ENCODE results near the gene NGB. TPM values are rescaled to one million over a fixed set of nuclear protein-coding genes. Genes with fewer than 3 reads are reported as not detected.

NGB gene
- total and polyA plus RNA-seq, 2 experiments from 2014 or later: not detected

DNA sequence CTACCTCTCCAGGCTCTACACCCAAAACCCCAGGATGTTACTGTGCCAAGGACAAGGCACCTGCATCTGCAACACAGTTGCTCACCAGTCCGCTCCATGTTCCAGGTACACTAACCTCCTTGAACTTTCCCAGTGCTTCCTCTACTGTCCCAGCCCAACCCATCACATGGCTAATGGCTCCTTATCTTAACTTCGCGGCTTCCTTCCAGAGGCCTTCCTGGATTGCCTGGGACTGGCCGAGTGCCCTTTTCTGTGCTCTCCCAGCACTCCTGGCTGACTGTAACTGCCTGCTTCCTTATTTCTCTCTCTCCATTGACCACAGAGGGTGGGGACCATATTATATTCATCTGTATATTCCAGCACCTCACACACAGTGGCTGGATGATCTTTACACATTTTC is 28.8 kb upstream of the NGB start:
- H3K27ac ChIP-seq: no peak overlapping the region
- WGBS (ENCODE audit: low lambda C conversion rate, missing lambda C conversion rate): 83% methylated on average over 4 of the region's 4 CpGs
- no peak for TF ChIP-seq EZH2 (IDR thresholded peaks at IDR 0.05; ENCODE audit: borderline replicate concordance)

DNA sequence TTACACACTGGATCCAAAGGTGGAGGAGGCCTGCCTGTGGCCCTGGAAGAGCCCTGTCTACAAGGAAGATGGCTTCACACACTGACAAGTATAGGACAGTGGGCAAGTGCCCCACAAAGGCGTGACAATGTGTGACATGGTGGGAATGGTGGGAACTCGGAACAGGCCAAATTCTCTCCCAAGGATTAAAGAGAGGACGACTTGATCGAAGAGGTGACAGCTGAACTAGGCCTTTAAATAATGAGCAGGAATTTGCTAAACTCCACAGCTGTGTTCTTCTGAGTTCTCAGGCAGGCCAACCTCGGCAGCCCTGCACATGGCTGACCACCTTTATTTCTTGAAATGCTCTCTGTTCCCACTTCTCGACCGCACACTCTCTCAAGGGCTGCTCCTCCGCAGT is 25.9 kb upstream of the NGB start:
- 93% methylated on average over 8 of the region's 8 CpGs for WGBS (ENCODE audit: low lambda C conversion rate, missing lambda C conversion rate)
- Histone ChIP-seq H3K36me3 (replicated peaks; ENCODE audit: insufficient read depth, low read depth) (no peaks in the 10 kb centered on the region), H2AFZ (no peak overlapping the region), H3K4me3 (no peak overlapping the region), H3K9me2 (replicated peaks; ENCODE audit: insufficient read depth) (no peaks in the 10 kb centered on the region), H3K4me1 (ENCODE audit: insufficient read depth) (no peaks in the 10 kb centered on the region), H3K79me2 (no peaks in the 10 kb centered on the region), H3K27me3 (no peaks in the 10 kb centered on the region), H3K4me2 (no peak overlapping the region), H4K20me1 (ENCODE audit: insufficient read depth, poor library complexity, severe bottlenecking) (no peaks in the 10 kb centered on the region), H3K9me3 (ENCODE audit: low read depth) (no peaks in the 10 kb centered on the region), H3K27ac (no peak overlapping the region)
- DNase-seq (ENCODE audit: low spot score): no peak
- TF ChIP-seq CTCF (IDR thresholded peaks at IDR 0.05; ENCODE audit: poor library complexity) (no peak), EZH2phosphoT487 (IDR thresholded peaks at IDR 0.05; ENCODE audit: low read depth, severe bottlenecking, unreplicated experiment) (no peak), EZH2 (IDR thresholded peaks at IDR 0.05; ENCODE audit: borderline replicate concordance) (no peak)

More for the DNA sequence above, 28.8 kb upstream of the NGB start:
- DNase-seq (ENCODE audit: low spot score): no peak
- H3K36me3 ChIP-seq (replicated peaks; ENCODE audit: insufficient read depth, low read depth): no peaks in the 10 kb centered on the region
- no peaks in the 10 kb centered on the region for H3K27me3 ChIP-seq
- no peaks in the 10 kb centered on the region for H3K9me2 ChIP-seq (replicated peaks; ENCODE audit: insufficient read depth)
- no peaks in the 10 kb centered on the region for H3K79me2 ChIP-seq
- no peaks in the 10 kb centered on the region for H4K20me1 ChIP-seq (ENCODE audit: insufficient read depth, poor library complexity, severe bottlenecking)
- H3K9me3 ChIP-seq (ENCODE audit: low read depth): no peaks in the 10 kb centered on the region
- no peak overlapping the region for H2AFZ ChIP-seq
- H3K4me3 ChIP-seq: no peak overlapping the region
- peaks cover 22% of the 10 kb centered on the region for H3K4me1 ChIP-seq (ENCODE audit: insufficient read depth)
- no peak overlapping the region for H3K4me2 ChIP-seq

DNA sequence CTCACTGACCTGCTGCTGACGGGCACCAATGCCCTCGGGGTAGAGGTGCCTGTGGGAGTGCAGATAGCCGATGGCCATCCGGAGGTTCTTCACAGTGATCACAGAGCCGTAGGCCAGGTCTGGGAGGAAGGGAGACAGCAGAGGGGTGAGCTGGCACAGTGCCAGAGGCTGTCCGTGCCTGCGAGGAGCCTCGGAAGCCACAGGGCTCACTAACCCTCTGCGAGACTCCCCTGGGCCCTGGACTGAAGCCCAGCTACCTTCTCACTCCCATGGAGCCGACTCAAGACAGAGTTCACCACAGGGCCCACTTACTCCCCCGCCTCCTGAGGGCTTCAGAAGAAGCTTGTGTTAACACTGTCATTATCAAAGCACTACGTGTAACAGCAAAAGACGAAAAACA is 25.1 kb upstream of the NGB start:
- Histone ChIP-seq H3K27ac (no peak overlapping the region), H3K9me2 (replicated peaks; ENCODE audit: insufficient read depth) (no peaks in the 10 kb centered on the region), H3K79me2 (no peaks in the 10 kb centered on the region), H4K20me1 (ENCODE audit: insufficient read depth, poor library complexity, severe bottlenecking) (no peaks in the 10 kb centered on the region), H3K36me3 (replicated peaks; ENCODE audit: insufficient read depth, low read depth) (no peaks in the 10 kb centered on the region), H3K4me3 (no peak overlapping the region), H3K4me1 (ENCODE audit: insufficient read depth) (no peaks in the 10 kb centered on the region), H2AFZ (no peak overlapping the region), H3K27me3 (no peaks in the 10 kb centered on the region), H3K4me2 (no peak overlapping the region), H3K9me3 (ENCODE audit: low read depth) (no peaks in the 10 kb centered on the region)
- no peak for TF ChIP-seq CTCF (IDR thresholded peaks at IDR 0.05; ENCODE audit: poor library complexity)
- no peak for TF ChIP-seq EZH2phosphoT487 (IDR thresholded peaks at IDR 0.05; ENCODE audit: low read depth, severe bottlenecking, unreplicated experiment)
- TF ChIP-seq EZH2 (IDR thresholded peaks at IDR 0.05; ENCODE audit: borderline replicate concordance): no peak
- 78% methylated on average over 13 of the region's 13 CpGs for WGBS (ENCODE audit: low lambda C conversion rate, missing lambda C conversion rate)
- no peak for DNase-seq (ENCODE audit: low spot score)

GRCh38 chr14:77290705-77291104 is 19.7 kb upstream of the NGB start:
- H3K9me2 ChIP-seq (replicated peaks; ENCODE audit: insufficient read depth): no peaks in the 10 kb centered on the region
- no peaks in the 10 kb centered on the region for H3K9me3 ChIP-seq (ENCODE audit: low read depth)
- H3K4me2 ChIP-seq: no peak overlapping the region
- no peaks in the 10 kb centered on the region for H3K79me2 ChIP-seq
- no peaks in the 10 kb centered on the region for H3K4me1 ChIP-seq (ENCODE audit: insufficient read depth)
- H3K27me3 ChIP-seq: no peaks in the 10 kb centered on the region
- H2AFZ ChIP-seq: no peak overlapping the region
- WGBS (ENCODE audit: low lambda C conversion rate, missing lambda C conversion rate): 71% methylated on average over 4 of the region's 4 CpGs
- no peak overlapping the region for H3K27ac ChIP-seq
- H4K20me1 ChIP-seq (ENCODE audit: insufficient read depth, poor library complexity, severe bottlenecking): no peaks in the 10 kb centered on the region
- no peak for TF ChIP-seq EZH2 (IDR thresholded peaks at IDR 0.05; ENCODE audit: borderline replicate concordance)
- TF ChIP-seq CTCF (IDR thresholded peaks at IDR 0.05; ENCODE audit: poor library complexity): no peak
- no peak for TF ChIP-seq EZH2phosphoT487 (IDR thresholded peaks at IDR 0.05; ENCODE audit: low read depth, severe bottlenecking, unreplicated experiment)
- H3K4me3 ChIP-seq: no peak overlapping the region
- peak; percentile 35 for DNase-seq (ENCODE audit: low spot score)
- H3K36me3 ChIP-seq (replicated peaks; ENCODE audit: insufficient read depth, low read depth): no peaks in the 10 kb centered on the region
